K562 (cell line): Measurements from ENCODE around the gene SIRPA. TPM values are rescaled to one million over a fixed set of nuclear protein-coding genes. Genes with fewer than 3 reads are reported as not detected.

Experiments
- ATAC-seq: fragments of 200-7000 bp; cut with Tn5 transposase; 3 replicates; pipeline ENCODE4 v1.9.1; 2020; ENCODE audit warnings: moderate library complexity
- BruUV-seq: library from RNA; stranded (reverse); fragments of 400-500 nt; replicated peaks from 2 replicates; lab custom pipeline; 2021; lab: Mats Ljungman, UMichigan
- CTCF ChIA-PET: fragments of 300-600 bp; formaldehyde crosslinking; extraction: SDS; loops from one replicate; lab custom pipeline; 2021; ENCODE audit warnings: low intra/inter-chr PET ratio; lab: Yijun Ruan, JAX
- POLR2A ChIA-PET: fragments of 300-600, 350-650 bp; sonication (Branson Sonifier 250); formaldehyde crosslinking; extraction: SDS; loops from one replicate; lab custom pipeline; 2021; ENCODE audit warnings: antibody characterized with exemption, inconsistent platforms; lab: Yijun Ruan, JAX
- DNase-seq, 4 experiments: peaks; one replicate each; pipeline versions ENCODE4 v3.0.0 to v3.0.0-alpha.2; 2011 to 2018; ENCODE audit warnings: low spot score in 3 of 4, mixed read lengths in 3 of 4; ENCODE audit errors: extremely low read depth in 1 of 4
- FAIRE-seq: peaks from 2 replicates; lab custom pipeline; 2011; peaks lifted over from hg19 to GRCh38; lab: Jason Lieb, UNC
- H2AFZ ChIP-seq: 2 replicates; pipeline ENCODE4 v1.6.0; 2011; ENCODE audit warnings: low read depth, low read length, control low read depth, inconsistent platforms
- H3K27ac ChIP-seq: fragments of 200-600 bp; 3 replicates; pipeline ENCODE4 v1.8.0; 2011; ENCODE audit warnings: low read depth, mild to moderate bottlenecking, control low read depth, inconsistent platforms, low read length, moderate library complexity, mixed read lengths; ENCODE audit errors: extremely low read depth
- H3K27me3 ChIP-seq, 2 experiments: fragments of 300-600 bp in 1 of 2; 2 replicates in 1 of 2; 3 replicates in 1 of 2; pipeline versions ENCODE4 v1.6.0 to v1.8.0; 2011; ENCODE audit warnings: inconsistent platforms in 2 of 2, low read length in 2 of 2, mild to moderate bottlenecking in 1 of 2, mixed read lengths in 1 of 2, moderate library complexity in 1 of 2; ENCODE audit not compliant: control insufficient read depth in 2 of 2, insufficient read depth in 2 of 2
- H3K36me3 ChIP-seq: fragments of 300-600 bp; 3 replicates; pipeline ENCODE4 v1.8.0; 2011; ENCODE audit warnings: mild to moderate bottlenecking, low read length, inconsistent platforms; ENCODE audit not compliant: control insufficient read depth, insufficient read depth
- H3K4me1 ChIP-seq, 2 experiments: fragments of 200-600 bp in 1 of 2; replicated peaks in 1 of 2; 2 replicates in 1 of 2; 3 replicates in 1 of 2; pipeline versions ENCODE4 v1.5.1 to v1.8.0; 2011; ENCODE audit warnings: inconsistent platforms in 2 of 2, low read length in 2 of 2, mild to moderate bottlenecking in 1 of 2, mixed read lengths in 1 of 2, moderate library complexity in 1 of 2; ENCODE audit not compliant: control insufficient read depth in 2 of 2, insufficient read depth in 2 of 2
- H3K4me2 ChIP-seq: 2 replicates; pipeline ENCODE4 v1.6.1; 2011; ENCODE audit warnings: low read length, control low read depth, inconsistent platforms, mixed read lengths; ENCODE audit not compliant: insufficient read depth
- H3K4me3 ChIP-seq: fragments of 200-600 bp; sonication (generic), shearing (Covaris generic); 2 replicates; pipeline ENCODE4 v1.5.1; 2016; ENCODE audit warnings: control low read depth, inconsistent platforms
- H3K79me2 ChIP-seq: fragments of 200-600 bp; 3 replicates; pipeline ENCODE4 v1.8.0; 2011; ENCODE audit warnings: low read length, inconsistent platforms; ENCODE audit not compliant: control insufficient read depth, insufficient read depth
- H3K9ac ChIP-seq, 2 experiments: 2 replicates each; pipeline versions ENCODE4 v1.6.0 to v1.6.1; 2011; ENCODE audit warnings: low read depth in 2 of 2, low read length in 2 of 2, control low read depth in 1 of 2, inconsistent platforms in 1 of 2, mild to moderate bottlenecking in 1 of 2, mixed read lengths in 1 of 2; ENCODE audit not compliant: insufficient read depth in 1 of 2
- H3K9me1 ChIP-seq: one replicate; pipeline ENCODE4 v1.6.0; 2011; ENCODE audit warnings: inconsistent platforms, mild to moderate bottlenecking, low read length, moderate library complexity; ENCODE audit not compliant: control insufficient read depth, insufficient read depth
- H3K9me3 ChIP-seq: replicated peaks from 2 replicates; pipeline ENCODE4 v1.5.1; 2011; ENCODE audit warnings: low read depth, low read length, inconsistent platforms; ENCODE audit not compliant: control insufficient read depth, insufficient read depth
- H4K20me1 ChIP-seq: replicated peaks from 2 replicates; pipeline ENCODE4 v1.6.1; 2011; ENCODE audit warnings: low read length, inconsistent platforms, mixed read lengths; ENCODE audit not compliant: control insufficient read depth, insufficient read depth
- NR3C1 ChIP-seq: sonication (generic); formaldehyde crosslinking; IDR thresholded peaks from 2 replicates; pipeline ENCODE4 v1.8.1; 2022; ENCODE audit warnings: missing genetic modification reagents
- ZC3H4 ChIP-seq: sonication (generic); formaldehyde crosslinking; IDR thresholded peaks from 2 replicates; pipeline ENCODE4 v1.9.0; 2021; ENCODE audit warnings: missing genetic modification reagents, borderline replicate concordance
- ZNF589 ChIP-seq: fragments of 200-800 bp; sonication (Bioruptor generic); IDR thresholded peaks from 2 replicates; pipeline ENCODE4 v1.6.1; 2016; ENCODE audit warnings: low read depth, missing genetic modification characterization, missing compliant biosample characterization
- WGBS: fragments of 100-300 bp; shearing (Covaris generic); methylation state at CpG from one replicate; pipeline ENCODE4 v1.1.6; 2016; ENCODE audit warnings: low coverage, mixed read lengths; ENCODE audit not compliant: insufficient coverage; ENCODE audit errors: missing lambda C conversion rate; 5-methylcytosine and 5-hydroxymethylcytosine counted together
- in situ Hi-C: fragments of 300-500 bp; cut with MboI; formaldehyde crosslinking; loops from 4 replicates; pipeline ENCODE4 v1.15.0; 2018; ENCODE audit warnings: inconsistent platforms, mixed read lengths
- intact Hi-C: fragments of 100-400 bp; cut with micrococcal nuclease; formaldehyde crosslinking; loops from 2 replicates; pipeline ENCODE4 v1.14.2; 2022
- polyA plus RNA-seq, 8 experiments: library from polyadenylated mRNA; depleted of rRNA in 4 of 8; stranded (reverse) in 5 of 8; unstranded in 3 of 8; fragments of >200 nt; fragmentation: Nextera tagmentation in 2 of 8; fragmentation: Illumina TruSeq in 1 of 8; extraction: Ambion mirVana in 2 of 8; extraction: Trizol in 1 of 8; gene quantifications; 2 replicates each; pipeline versions ENCODE4 v1.2.1 to v1.2.3, GENCODE V29; 2011 to 2014; ENCODE audit warnings: inconsistent platforms in 1 of 8, missing spikeins in 1 of 8
- total RNA-seq, 7 experiments: library from RNA; depleted of rRNA in 6 of 7; stranded (reverse); fragments of >200 nt in 6 of 7; fragmentation: Illumina TruSeq in 2 of 7; extraction: Trizol in 2 of 7; gene quantifications; 2 replicates each; pipeline versions ENCODE4 v1.2.1 to v1.2.3, GENCODE V29; 2011 to 2021; ENCODE audit warnings: low replicate concordance in 1 of 7
- TF ChIP-seq, protein P1 (sequence below): sonication (generic); formaldehyde crosslinking; IDR thresholded peaks from 2 replicates; pipeline ENCODE4 v1.8.1; 2023; ENCODE audit warnings: mild to moderate bottlenecking, missing genetic modification reagents

The SIRPA gene
- total and polyA plus RNA-seq, 9 of the 15 experiments (the other 6 are each of a cell fraction or from before 2014, with no cell fraction given) = 0.01 to 0.40 (median 0.11) TPM; not detected in 2

DNA sequence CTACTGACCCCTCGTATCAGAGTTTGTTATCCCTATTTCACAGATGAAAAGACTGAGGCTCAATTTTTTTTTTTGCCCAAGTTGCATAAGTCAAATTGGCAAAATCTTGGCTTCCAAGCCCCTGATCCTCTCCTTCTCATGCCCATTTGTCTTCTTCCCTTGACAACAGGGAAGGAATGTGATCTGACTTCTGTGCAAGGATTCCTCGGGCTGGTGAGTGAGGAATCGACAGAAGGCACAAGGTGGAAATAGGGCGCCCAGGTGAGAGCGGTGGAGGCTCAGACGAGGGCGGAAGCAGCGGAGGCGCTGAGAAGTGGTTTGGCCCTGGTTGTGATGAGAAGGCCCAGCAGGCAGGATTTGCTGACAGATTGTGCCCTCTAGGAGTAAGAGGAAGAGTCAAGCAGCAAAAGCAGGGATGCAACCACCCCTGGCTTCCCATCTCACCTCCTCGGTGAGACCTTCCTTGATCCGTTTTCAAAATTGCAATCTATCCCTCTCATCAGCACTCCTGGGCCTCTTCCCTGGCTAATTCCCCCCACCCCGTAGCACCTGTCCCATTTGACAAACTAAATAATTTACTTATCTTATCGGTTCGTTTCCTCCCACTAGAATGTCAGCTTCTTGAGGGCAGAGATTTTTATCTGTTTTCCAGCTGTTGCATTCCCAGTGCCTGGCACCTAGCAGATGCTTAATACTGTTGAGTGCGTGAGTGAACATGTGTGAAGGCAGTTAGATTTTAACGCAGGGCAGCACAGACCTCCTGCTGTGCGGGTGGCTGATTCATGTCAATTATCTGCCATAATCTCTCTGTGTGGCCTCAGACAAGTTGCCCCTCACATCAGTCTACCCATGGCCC is 3.7 kb upstream of the SIRPA start:
- no peak overlapping the region for H3K4me2 ChIP-seq
- H3K9ac ChIP-seq = no peak overlapping the region
- no TSS peak for BruUV-seq
- H4K20me1 ChIP-seq = no peaks in the 10 kb centered on the region
- DNase-seq = no peak
- no peak overlapping the region for H3K27ac ChIP-seq
- peaks cover 8 to 17% of the 10 kb centered on the region in 2 experiments; a peak in 4 of 5 replicates for H3K27me3 ChIP-seq
- in situ Hi-C loops (no loop called here), intact Hi-C loops (no loop called here)
- ATAC-seq = no peak
- no peak overlapping the region for H3K4me3 ChIP-seq
- no peak for FAIRE-seq
- POLR2A ChIA-PET = interaction anchor here (0.7 kb wide), 1 partner anchor 42 kb away, joined by 3 read pairs; no protein-coding TSS in a partner anchor
- no peaks in the 10 kb centered on the region for H3K9me1 ChIP-seq
- no peaks in the 10 kb centered on the region for H3K79me2 ChIP-seq
- peaks cover 0 to 13% of the 10 kb centered on the region in 2 experiments; a peak in 2 of 5 replicates for H3K4me1 ChIP-seq
- H3K9me3 ChIP-seq = no peaks in the 10 kb centered on the region
- TF ChIP-seq ZNF589 = no peak
- H2AFZ ChIP-seq = no peak overlapping the region
- H3K36me3 ChIP-seq = no peaks in the 10 kb centered on the region
- CTCF ChIA-PET = no interaction called here
- WGBS = 20% methylated on average over 15 of the region's 17 CpGs

DNA sequence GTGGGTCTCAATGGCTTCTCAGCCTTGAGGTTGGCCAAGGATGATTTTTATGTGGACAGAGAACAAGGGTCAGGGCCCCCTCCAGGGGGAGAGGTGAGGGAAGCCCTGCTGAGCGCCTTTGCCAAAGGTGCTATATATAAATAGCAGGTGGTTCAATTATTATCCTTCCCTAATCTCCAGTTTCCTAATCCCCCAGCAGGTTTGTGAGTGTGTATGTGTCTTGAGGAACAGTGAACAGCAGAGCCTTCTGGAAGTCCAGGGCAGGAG is 3.2 kb upstream of the SIRPA start:
- H3K4me3 ChIP-seq = no peak overlapping the region
- no CpG with 5 or more reads among the region's 1 CpG for WGBS
- ChIA-PET CTCF (no interaction called here), POLR2A (interaction anchor here (0.7 kb wide), 1 partner anchor 43 kb away, joined by 3 read pairs; no protein-coding TSS in a partner anchor)
- no peak overlapping the region for H2AFZ ChIP-seq
- intact Hi-C loops (no loop called here), in situ Hi-C loops (no loop called here)
- H3K9me1 ChIP-seq = no peaks in the 10 kb centered on the region
- no peaks in the 10 kb centered on the region for H3K9me3 ChIP-seq
- no peak for ATAC-seq
- H3K4me1 ChIP-seq = peaks cover 0 to 13% of the 10 kb centered on the region in 2 experiments; a peak in 2 of 5 replicates
- no peak for DNase-seq
- FAIRE-seq = no peak
- TF ChIP-seq, protein P1, sequence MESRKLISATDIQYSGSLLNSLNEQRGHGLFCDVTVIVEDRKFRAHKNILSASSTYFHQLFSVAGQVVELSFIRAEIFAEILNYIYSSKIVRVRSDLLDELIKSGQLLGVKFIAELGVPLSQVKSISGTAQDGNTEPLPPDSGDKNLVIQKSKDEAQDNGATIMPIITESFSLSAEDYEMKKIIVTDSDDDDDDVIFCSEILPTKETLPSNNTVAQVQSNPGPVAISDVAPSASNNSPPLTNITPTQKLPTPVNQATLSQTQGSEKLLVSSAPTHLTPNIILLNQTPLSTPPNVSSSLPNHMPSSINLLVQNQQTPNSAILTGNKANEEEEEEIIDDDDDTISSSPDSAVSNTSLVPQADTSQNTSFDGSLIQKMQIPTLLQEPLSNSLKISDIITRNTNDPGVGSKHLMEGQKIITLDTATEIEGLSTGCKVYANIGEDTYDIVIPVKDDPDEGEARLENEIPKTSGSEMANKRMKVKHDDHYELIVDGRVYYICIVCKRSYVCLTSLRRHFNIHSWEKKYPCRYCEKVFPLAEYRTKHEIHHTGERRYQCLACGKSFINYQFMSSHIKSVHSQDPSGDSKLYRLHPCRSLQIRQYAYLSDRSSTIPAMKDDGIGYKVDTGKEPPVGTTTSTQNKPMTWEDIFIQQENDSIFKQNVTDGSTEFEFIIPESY (CRISPR knock-in tag) = no peak
- TF ChIP-seq ZC3H4 (CRISPR knock-in tag) = no peak
- TF ChIP-seq NR3C1 (CRISPR knock-in tag) = no peak
- H3K36me3 ChIP-seq = no peaks in the 10 kb centered on the region
- no peak overlapping the region for H3K9ac ChIP-seq
- no peaks in the 10 kb centered on the region for H3K79me2 ChIP-seq
- H3K27me3 ChIP-seq = peaks cover 8 to 17% of the 10 kb centered on the region in 2 experiments; a peak in 4 of 5 replicates
- no TSS peak for BruUV-seq
- H4K20me1 ChIP-seq = no peaks in the 10 kb centered on the region
- no peak overlapping the region for H3K27ac ChIP-seq
- no peak overlapping the region for H3K4me2 ChIP-seq
